ENCODE measurements around the gene CAMKMT. TPM values are rescaled to one million over a fixed set of nuclear protein-coding genes. Genes with fewer than 3 reads are reported as not detected.

The CAMKMT gene
- total RNA-seq, 2 experiments from 2014 or later = 12.1 to 14.1 TPM

DNA sequence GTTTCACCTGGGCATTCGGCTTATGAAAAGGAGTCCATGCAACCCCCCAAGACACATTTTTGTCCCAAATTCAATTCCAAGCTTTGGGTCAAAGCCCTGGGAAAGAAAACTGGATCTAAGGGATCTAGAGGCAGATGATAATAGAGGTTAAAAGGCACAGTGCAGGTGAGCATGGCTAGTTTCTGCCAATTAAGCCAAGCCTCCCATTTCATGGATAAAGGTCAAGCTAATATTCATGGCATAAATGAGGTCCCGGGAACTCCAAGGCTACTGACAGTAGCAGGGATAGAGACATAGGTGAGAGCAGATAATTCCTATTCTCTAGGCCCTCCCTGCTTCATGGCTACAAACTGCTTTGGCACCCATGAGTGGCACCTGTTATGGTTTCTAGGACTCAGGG is 83.1 kb downstream of the CAMKMT start:
- ATAC-seq (no peak), DNase-seq (no peak)
- no peaks in the 10 kb centered on the region for H3K9me3 Mint-ChIP-seq
- H3K4me1 Mint-ChIP-seq (ENCODE audit: low read depth) = no peaks in the 10 kb centered on the region
- ChIA-PET POLR2A (interaction anchor here (0.5 to 0.9 kb wide), 2 partner anchors 19 to 24 kb away, joined by 3 read pairs; no protein-coding TSS in a partner anchor), CTCF (interaction anchor here (1.1 to 1.7 kb wide), 3 partner anchors 9 to 35 kb away, joined by 4 to 6 read pairs (median 4); no protein-coding TSS in a partner anchor)
- intact Hi-C loops (cut with micrococcal nuclease) = no loop called here
- no peak overlapping the region for H3K27ac Mint-ChIP-seq
- TF ChIP-seq, protein P1, sequence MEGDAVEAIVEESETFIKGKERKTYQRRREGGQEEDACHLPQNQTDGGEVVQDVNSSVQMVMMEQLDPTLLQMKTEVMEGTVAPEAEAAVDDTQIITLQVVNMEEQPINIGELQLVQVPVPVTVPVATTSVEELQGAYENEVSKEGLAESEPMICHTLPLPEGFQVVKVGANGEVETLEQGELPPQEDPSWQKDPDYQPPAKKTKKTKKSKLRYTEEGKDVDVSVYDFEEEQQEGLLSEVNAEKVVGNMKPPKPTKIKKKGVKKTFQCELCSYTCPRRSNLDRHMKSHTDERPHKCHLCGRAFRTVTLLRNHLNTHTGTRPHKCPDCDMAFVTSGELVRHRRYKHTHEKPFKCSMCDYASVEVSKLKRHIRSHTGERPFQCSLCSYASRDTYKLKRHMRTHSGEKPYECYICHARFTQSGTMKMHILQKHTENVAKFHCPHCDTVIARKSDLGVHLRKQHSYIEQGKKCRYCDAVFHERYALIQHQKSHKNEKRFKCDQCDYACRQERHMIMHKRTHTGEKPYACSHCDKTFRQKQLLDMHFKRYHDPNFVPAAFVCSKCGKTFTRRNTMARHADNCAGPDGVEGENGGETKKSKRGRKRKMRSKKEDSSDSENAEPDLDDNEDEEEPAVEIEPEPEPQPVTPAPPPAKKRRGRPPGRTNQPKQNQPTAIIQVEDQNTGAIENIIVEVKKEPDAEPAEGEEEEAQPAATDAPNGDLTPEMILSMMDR (IDR thresholded peaks at IDR 0.05) = no peak
- H3K4me3 Mint-ChIP-seq = no peak overlapping the region
- H3K27me3 Mint-ChIP-seq = no peaks in the 10 kb centered on the region
- peaks cover 24% of the 10 kb centered on the region for H3K36me3 Mint-ChIP-seq (ENCODE audit: low read depth)

GRCh38 chr2:44448860-44449527 is 87.2 kb downstream of the CAMKMT start:
- Mint-ChIP-seq H3K4me3 (no peak overlapping the region), H3K27ac (no peak overlapping the region), H3K4me1 (ENCODE audit: low read depth) (no peaks in the 10 kb centered on the region), H3K36me3 (ENCODE audit: low read depth) (peaks cover 17% of the 10 kb centered on the region), H3K9me3 (no peaks in the 10 kb centered on the region), H3K27me3 (no peaks in the 10 kb centered on the region)
- intact Hi-C loops (cut with micrococcal nuclease) = no loop called here
- CTCF ChIA-PET = no interaction called here
- POLR2A ChIA-PET = no interaction called here
- TF ChIP-seq, protein P1 (IDR thresholded peaks at IDR 0.05) = no peak
- DNase-seq (no peak), ATAC-seq (no peak)

DNA sequence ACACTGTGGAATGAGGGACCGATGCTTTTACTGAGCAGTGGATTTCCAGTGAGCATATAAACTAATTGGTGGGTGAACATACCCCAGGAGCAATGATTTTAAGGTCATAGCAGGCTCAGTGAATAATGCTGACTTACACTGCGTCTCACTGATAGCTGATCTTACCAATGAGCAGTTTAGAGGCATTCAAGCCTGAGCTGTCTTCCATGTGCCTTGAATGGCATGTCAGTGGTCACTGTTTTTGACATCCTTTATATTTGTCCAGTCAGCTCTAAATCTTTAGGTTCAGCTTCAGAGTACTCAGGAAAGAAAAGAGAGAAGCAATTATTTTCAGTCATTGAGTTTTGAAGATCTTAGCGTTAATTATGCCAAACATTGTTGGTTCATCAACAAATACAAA is 88.3 kb downstream of the CAMKMT start:
- ChIA-PET POLR2A (no interaction called here), CTCF (interaction anchor here (1.0 kb wide), 1 partner anchor 30 kb away, joined by 3 read pairs; no protein-coding TSS in a partner anchor)
- Mint-ChIP-seq H3K4me3 (no peak overlapping the region), H3K36me3 (ENCODE audit: low read depth) (peaks cover 11% of the 10 kb centered on the region), H3K27me3 (no peaks in the 10 kb centered on the region), H3K9me3 (no peaks in the 10 kb centered on the region), H3K27ac (no peak overlapping the region), H3K4me1 (ENCODE audit: low read depth) (no peaks in the 10 kb centered on the region)
- DNase-seq = no peak
- intact Hi-C loops (cut with micrococcal nuclease) = no loop called here
- TF ChIP-seq, protein P1 (IDR thresholded peaks at IDR 0.05) = no peak
- no peak for ATAC-seq

DNA sequence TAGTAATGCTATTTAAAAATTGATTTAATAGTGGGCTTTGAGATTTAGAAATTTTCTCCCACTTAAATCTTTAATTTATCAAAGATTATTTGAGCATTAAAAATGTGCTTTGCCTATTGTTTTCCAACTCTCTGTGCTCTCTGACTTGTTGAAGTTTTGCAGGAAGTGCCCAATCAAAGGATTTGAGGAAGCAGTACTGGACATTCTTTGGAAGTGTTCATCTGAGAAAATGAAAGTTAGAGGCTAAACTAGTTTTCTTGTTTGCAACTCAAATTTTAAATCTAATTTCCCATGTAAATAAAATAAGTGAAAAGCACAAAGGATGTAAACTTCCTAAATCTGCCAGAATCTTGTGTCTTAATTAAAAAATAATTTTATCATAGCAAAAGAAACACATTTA is 89.1 kb downstream of the CAMKMT start:
- POLR2A ChIA-PET = no interaction called here
- Mint-ChIP-seq H3K27ac (no peak overlapping the region), H3K4me3 (no peak overlapping the region), H3K27me3 (no peaks in the 10 kb centered on the region), H3K4me1 (ENCODE audit: low read depth) (no peaks in the 10 kb centered on the region), H3K9me3 (no peaks in the 10 kb centered on the region), H3K36me3 (ENCODE audit: low read depth) (peaks cover 7% of the 10 kb centered on the region)
- DNase-seq (no peak), ATAC-seq (no peak)
- CTCF ChIA-PET = interaction anchor here (1.0 kb wide), 1 partner anchor 29 kb away, joined by 3 read pairs; no protein-coding TSS in a partner anchor
- intact Hi-C loops (cut with micrococcal nuclease) = no loop called here
- TF ChIP-seq, protein P1 (IDR thresholded peaks at IDR 0.05) = no peak

DNA sequence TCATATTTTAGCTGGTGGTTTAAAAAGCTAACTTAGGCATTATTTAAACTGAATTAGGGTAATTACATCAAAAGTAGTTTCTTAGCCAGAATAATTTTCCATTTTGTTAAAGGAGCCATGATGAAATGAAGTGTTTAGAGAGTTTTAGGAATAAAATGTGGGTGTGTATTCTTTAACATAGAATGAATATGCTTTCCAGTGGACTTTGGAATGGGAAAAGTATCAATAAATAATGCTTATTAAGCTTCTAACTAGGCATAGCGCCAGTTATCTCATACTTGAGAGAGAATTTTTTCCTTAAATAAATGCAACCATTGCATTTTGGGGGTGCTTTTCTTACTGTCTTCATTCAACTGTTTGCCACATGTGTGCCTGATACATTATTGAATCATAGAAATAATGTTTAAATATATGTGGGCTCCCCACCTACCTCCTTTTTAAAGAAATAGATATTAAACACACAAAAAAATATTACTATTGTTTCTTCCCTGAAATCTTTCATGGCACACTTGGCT is 90.4 kb downstream of the CAMKMT start:
- Mint-ChIP-seq H3K9me3 (no peaks in the 10 kb centered on the region), H3K4me1 (ENCODE audit: low read depth) (no peaks in the 10 kb centered on the region), H3K4me3 (no peak overlapping the region), H3K36me3 (ENCODE audit: low read depth) (peaks cover 3% of the 10 kb centered on the region), H3K27ac (no peak overlapping the region), H3K27me3 (no peaks in the 10 kb centered on the region)
- DNase-seq (no peak), ATAC-seq (no peak)
- CTCF ChIA-PET = no interaction called here
- TF ChIP-seq, protein P1 (IDR thresholded peaks at IDR 0.05) = no peak
- POLR2A ChIA-PET = no interaction called here
- intact Hi-C loops (cut with micrococcal nuclease) = no loop called here

All from activated CD8-positive, alpha-beta T cell treated with anti-CD3 and anti-CD28 coated beads for 36 hours (primary cell).